ENCODE data around the gene TERT. TPM values are rescaled to one million over a fixed set of nuclear protein-coding genes. Genes with fewer than 3 reads are reported as not detected.
"Not testable (repeated sequence)": the region's sequence is repeated elsewhere in the genome, so short reads cannot be mapped to it uniquely, and the experiment has no call there.

TERT gene
- total RNA-seq, 3 donors from 2014 or later, result under 0.01 TPM; not detected in 2

DNA sequence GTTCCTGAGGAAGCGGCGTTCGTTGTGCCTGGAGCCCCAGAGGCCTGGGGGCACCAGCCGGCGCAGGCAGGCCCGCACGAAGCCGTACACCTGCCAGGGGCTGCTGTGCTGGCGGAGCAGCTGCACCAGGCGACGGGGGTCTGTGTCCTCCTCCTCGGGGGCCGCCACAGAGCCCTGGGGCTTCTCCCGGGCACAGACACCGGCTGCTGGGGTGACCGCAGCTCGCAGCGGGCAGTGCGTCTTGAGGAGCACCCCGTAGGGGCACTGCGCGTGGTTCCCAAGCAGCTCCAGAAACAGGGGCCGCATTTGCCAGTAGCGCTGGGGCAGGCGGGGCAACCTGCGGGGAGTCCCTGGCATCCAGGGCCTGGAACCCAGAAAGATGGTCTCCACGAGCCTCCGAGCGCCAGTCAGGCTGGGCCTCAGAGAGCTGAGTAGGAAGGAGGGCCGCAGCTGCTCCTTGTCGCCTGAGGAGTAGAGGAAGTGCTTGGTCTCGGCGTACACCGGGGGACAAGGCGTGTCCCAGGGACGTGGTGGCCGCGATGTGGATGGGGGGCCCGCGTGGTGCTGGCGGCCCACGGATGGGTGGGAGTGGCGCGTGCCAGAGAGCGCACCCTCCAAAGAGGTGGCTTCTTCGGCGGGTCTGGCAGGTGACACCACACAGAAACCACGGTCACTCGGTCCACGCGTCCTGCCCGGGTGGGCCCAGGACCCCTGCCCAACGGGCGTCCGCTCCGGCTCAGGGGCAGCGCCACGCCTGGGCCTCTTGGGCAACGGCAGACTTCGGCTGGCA is 1.3 kb downstream of the TERT start:
- peak in 1 of 2 donors; percentile 38 for DNase-seq (ENCODE audit: low spot score in 2 of 2)

DNA sequence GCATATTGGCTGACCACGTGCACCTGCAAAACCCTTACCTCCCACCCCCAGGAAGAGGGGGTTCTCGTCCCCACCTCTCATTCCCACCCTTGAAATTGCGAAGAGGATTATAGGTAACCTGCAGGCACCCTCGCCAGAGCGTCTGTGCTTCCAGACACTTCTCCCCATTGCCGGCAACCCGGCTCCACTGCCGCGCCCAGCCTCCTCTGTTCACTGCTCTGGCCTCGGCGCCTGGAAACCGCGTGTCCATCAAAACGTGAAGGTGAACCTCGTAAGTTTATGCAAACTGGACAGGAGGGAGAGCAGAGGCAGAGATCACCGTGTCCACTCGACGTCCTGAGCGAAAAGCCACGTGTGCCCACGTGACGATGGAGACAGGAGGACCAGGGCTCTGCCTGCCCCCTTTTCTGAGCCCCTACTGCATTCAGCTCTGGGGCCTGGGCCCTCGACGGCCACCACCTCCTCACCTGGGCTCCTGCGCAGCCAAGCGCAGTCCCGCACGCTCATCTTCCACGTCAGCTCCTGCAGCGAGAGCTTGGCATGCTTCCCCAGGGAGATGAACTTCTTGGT is 1.9 kb downstream of the TERT start:
- H3K36me3 ChIP-seq, result no peaks in the 10 kb centered on the region
- H3K4me1 ChIP-seq, result peaks cover 0 to 5% of the 10 kb centered on the region in 2 donors
- no peak overlapping the region for H3K4me3 ChIP-seq
- intact Hi-C loops (cut with DNase I; ENCODE audit: low total_unique reads), result no loop called here
- TF ChIP-seq POLR2A (IDR thresholded peaks at IDR 0.05) (no peak), POLR2AphosphoS5 (IDR thresholded peaks at IDR 0.05) (no peak)
- TF ChIP-seq, protein P1, sequence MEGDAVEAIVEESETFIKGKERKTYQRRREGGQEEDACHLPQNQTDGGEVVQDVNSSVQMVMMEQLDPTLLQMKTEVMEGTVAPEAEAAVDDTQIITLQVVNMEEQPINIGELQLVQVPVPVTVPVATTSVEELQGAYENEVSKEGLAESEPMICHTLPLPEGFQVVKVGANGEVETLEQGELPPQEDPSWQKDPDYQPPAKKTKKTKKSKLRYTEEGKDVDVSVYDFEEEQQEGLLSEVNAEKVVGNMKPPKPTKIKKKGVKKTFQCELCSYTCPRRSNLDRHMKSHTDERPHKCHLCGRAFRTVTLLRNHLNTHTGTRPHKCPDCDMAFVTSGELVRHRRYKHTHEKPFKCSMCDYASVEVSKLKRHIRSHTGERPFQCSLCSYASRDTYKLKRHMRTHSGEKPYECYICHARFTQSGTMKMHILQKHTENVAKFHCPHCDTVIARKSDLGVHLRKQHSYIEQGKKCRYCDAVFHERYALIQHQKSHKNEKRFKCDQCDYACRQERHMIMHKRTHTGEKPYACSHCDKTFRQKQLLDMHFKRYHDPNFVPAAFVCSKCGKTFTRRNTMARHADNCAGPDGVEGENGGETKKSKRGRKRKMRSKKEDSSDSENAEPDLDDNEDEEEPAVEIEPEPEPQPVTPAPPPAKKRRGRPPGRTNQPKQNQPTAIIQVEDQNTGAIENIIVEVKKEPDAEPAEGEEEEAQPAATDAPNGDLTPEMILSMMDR (IDR thresholded peaks at IDR 0.05), result no peak
- H3K9me3 ChIP-seq, result peaks cover 3 to 4% of the 10 kb centered on the region in 2 donors
- DNase-seq (ENCODE audit: low spot score in 2 of 2), result peak in 1 of 2 donors; percentile 36
- H3K27me3 ChIP-seq, result peaks cover 11 to 42% of the 10 kb centered on the region in 2 donors
- no peak overlapping the region for H3K27ac ChIP-seq

More for the DNA sequence above, 1.3 kb downstream of the TERT start:
- intact Hi-C loops (cut with DNase I; ENCODE audit: low total_unique reads), result no loop called here
- Histone ChIP-seq H3K4me1 (peaks cover 0 to 5% of the 10 kb centered on the region in 2 donors), H3K27me3 (peaks cover 11 to 42% of the 10 kb centered on the region in 2 donors), H3K4me3 (no peak overlapping the region), H3K9me3 (peaks cover 0 to under 1% of the 10 kb centered on the region in 2 donors), H3K36me3 (no peaks in the 10 kb centered on the region), H3K27ac (no peak overlapping the region)
- TF ChIP-seq, protein P1 (IDR thresholded peaks at IDR 0.05), result no peak
- TF ChIP-seq POLR2AphosphoS5 (IDR thresholded peaks at IDR 0.05), result no peak
- no peak for TF ChIP-seq POLR2A (IDR thresholded peaks at IDR 0.05)

DNA sequence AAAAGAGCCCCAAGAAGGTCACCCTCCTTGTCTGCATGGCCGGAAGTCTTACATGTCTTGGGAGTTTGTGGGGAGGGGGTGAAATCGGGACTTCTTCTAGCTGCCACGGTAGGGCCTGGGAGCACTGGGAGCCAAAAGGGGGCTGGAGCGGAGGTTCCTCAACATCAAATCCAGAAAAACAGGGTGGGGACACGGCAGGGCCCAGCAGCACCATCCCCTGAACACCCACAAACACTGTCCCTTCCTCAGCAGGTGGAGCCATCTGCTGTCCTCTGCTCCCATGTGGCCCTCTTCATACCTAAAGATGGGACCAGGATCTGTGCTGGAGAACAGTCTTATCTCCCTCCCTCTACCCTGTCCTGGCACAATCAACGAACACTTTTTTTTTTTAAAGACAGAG is 2.7 kb downstream of the TERT start:
- H3K36me3 ChIP-seq, result no peaks in the 10 kb centered on the region
- intact Hi-C loops (cut with DNase I; ENCODE audit: low total_unique reads), result no loop called here
- no peak overlapping the region for H3K27ac ChIP-seq
- TF ChIP-seq POLR2A (IDR thresholded peaks at IDR 0.05), result no peak
- TF ChIP-seq, protein P1 (IDR thresholded peaks at IDR 0.05), result no peak
- TF ChIP-seq POLR2AphosphoS5 (IDR thresholded peaks at IDR 0.05), result no peak
- peaks cover 3 to 4% of the 10 kb centered on the region in 2 donors for H3K9me3 ChIP-seq
- no peak overlapping the region for H3K4me3 ChIP-seq
- H3K4me1 ChIP-seq, result peaks cover 0 to 5% of the 10 kb centered on the region in 2 donors
- H3K27me3 ChIP-seq, result peaks cover 11 to 42% of the 10 kb centered on the region in 2 donors
- peak in 1 of 2 donors; percentile 5 for DNase-seq (ENCODE audit: low spot score in 2 of 2)

DNA sequence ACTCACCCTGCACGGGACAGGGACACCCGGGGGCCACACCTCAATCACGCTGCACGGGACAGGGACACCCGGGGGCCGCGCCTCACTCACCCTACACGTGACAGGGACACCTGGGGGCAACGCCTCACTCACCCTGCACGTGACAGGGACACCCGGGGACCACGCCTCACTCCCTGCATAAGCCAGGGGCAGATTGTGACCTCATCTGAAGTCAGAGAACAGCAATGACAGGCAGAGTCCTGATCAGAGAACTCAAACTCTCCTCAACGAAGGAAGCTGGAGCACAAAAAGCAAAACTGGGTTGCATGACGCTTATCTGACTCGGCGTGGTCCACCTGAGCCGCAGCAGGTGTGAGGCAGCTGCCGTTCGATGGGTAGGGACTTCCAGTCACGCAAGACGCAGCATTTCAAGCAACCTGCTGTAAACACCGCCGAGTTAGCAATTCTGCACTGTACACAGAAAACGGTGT is 3.2 kb downstream of the TERT start:
- H3K27ac ChIP-seq, result no peak overlapping the region
- H3K36me3 ChIP-seq, result no peaks in the 10 kb centered on the region
- peaks cover 3 to 4% of the 10 kb centered on the region in 2 donors for H3K9me3 ChIP-seq
- H3K4me3 ChIP-seq, result no peak overlapping the region
- DNase-seq (ENCODE audit: low spot score in 2 of 2), result peak in 1 of 2 donors; percentile 17
- peaks cover 0 to 5% of the 10 kb centered on the region in 2 donors for H3K4me1 ChIP-seq
- intact Hi-C loops (cut with DNase I; ENCODE audit: low total_unique reads), result no loop called here
- TF ChIP-seq, protein P1 (IDR thresholded peaks at IDR 0.05), result no peak
- TF ChIP-seq POLR2AphosphoS5 (IDR thresholded peaks at IDR 0.05) (no peak), POLR2A (IDR thresholded peaks at IDR 0.05) (no peak)
- H3K27me3 ChIP-seq, result peaks cover 11 to 42% of the 10 kb centered on the region in 2 donors

DNA sequence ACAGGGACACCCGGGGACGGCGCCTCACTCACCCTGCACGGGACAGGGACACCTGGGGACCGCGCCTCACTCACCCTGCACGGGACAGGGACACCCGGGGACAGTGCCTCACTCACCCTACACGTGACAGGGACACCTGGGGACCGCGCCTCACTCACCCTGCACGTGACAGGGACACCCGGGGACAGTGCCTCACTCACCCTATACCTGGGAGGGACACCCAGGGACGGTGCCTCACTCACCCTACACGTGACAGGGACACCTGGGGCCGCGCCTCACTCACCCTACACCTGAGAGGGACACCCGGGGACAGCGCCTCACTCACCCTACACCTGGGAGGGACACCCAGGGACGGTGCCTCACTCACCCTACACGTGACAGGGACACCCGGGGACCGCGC is 3.9 kb downstream of the TERT start:
- H3K4me1 ChIP-seq; intact Hi-C loops (cut with DNase I; ENCODE audit: low total_unique reads); H3K36me3 ChIP-seq; H3K9me3 ChIP-seq; H3K27ac ChIP-seq; H3K4me3 ChIP-seq: not testable (repeated sequence)
- peaks cover 11 to 42% of the 10 kb centered on the region in 2 donors for H3K27me3 ChIP-seq
- peak in 1 of 2 donors; percentile 25 for DNase-seq (ENCODE audit: low spot score in 2 of 2)

DNA sequence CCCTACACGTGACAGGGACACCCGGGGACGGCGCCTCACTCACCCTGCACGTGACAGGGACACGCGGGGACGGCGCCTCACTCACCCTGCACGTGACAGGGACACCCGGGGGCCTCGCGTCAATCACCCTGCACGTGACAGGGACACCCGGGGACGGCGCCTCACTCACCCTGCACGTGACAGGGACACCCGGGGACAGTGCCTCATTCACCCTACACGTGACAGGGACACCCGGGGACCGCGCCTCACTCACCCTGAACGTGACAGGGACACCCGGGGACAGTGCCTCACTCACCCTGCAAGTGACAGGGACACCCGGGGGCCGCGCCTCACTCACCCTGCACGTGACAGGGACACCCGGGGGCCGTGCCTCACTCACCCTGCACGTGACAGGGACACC is 5.3 kb downstream of the TERT start:
- H3K4me1 ChIP-seq; H3K36me3 ChIP-seq; H3K27ac ChIP-seq; H3K4me3 ChIP-seq; H3K9me3 ChIP-seq; DNase-seq (ENCODE audit: low spot score in 2 of 2); intact Hi-C loops (cut with DNase I; ENCODE audit: low total_unique reads): not testable (repeated sequence)
- peaks cover 5 to 29% of the 10 kb centered on the region in 2 donors for H3K27me3 ChIP-seq

Measured in breast epithelium (tissue), 4 donors.